Amniotic stem cell (primary cell): ENCODE measurements around the gene PGGHG.
"Not testable (repeated sequence)": the region's sequence is repeated elsewhere in the genome, so short reads cannot be mapped to it uniquely, and the experiment has no call there.

ENCODE experiments used
- DNase-seq: peaks from one replicate; lab custom pipeline; 2025; lab: John Stamatoyannopoulos, UW

PGGHG gene

DNA sequence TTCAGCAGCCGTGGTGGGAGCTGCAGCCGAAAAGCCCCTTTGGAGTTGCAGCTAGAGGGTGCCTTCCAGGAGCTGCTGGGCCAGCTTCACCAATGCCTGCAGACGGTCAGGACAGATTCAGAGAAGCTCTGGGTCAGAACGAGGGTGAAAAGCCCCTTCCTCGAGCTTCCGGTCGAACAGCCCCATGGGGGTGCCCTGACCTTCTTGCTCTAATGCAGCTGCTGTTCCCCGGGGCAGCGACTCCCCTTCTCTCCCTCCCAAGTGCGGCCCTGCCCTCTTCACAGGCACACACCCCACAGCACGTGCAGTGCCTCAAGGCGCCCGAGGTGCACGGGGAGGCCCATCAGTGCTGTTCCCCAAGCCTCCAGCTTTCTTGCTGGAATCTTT is 41.4 kb downstream of the PGGHG start:
- no peak for DNase-seq

GRCh38 chr11:330694-331357 is 41.9 kb downstream of the PGGHG start:
- DNase-seq: no peak

- DNase-seq: no peak
Measured at GRCh38 chr11:331358-332060, 42.6 kb downstream of the PGGHG start.

DNA sequence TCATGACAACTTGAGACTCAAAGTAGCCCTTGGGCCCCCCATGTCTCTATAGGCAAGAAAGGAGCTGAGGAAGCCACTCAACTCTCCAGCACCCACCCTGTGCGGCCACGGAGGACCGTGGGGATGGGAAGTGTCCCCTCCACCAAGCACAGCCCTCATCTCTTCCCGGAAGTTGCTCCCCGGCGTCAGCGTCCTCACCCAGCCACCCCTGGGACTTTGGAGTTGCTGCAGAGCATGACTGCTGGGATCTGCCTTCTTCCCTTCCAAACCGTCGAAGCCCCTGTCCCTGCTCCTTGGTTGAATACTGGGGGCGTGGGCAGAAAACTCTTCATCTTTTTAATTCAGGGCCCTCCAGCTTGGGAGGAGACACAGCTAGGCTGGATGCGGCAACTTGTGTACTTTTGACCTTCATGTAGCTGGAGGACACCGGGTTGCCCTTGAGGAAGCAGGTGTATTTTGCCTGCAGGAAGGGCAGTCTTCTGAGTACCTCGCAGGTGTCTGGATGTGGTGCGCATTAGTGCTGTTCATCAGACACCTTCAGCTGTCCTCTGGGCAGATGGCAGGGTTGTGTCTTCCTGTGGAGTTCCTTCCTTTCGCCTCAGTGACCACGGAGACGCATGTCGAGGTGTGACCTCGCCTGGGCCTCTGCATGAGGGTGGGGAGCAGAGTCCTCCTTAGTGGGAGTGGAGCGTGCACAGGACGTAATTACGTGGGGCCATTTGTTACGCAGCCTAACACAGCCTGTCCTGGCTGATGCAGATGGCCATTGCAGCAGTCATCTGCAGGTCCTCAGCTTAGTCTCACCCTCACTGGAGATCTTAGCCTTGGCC is 43.9 kb downstream of the PGGHG start:
- DNase-seq: no peak

DNA sequence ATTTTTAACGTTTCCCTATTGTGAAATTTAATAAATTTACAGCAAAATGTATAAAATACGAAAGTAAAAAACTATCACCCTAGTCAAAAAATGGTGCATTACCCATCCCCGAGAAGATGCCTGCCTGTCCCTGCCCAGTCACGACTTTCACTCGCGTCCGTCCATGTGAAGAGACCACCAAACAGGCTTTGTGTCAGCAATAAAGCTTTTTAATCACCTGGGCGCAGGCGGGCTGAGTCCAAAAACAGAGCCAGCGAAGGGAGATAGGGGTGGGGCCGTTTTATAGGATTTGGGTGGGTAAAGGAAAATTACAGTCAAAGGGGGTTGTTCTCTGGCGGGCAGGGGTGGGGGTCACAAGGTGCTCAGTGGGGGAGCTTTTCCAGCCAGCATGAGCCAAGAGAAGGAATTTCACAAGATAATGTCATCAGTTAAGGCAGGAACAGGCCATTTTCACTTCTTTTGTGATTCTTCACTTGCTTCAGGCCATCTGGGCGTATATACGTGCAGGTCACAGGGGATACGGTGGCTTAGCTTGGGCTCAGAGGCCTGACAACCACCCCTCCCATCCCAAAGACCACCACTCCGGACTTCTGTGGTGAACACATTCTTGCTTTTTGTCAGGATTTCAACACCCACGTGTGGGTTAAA is 44.8 kb downstream of the PGGHG start:
- not testable (repeated sequence) for DNase-seq

DNA sequence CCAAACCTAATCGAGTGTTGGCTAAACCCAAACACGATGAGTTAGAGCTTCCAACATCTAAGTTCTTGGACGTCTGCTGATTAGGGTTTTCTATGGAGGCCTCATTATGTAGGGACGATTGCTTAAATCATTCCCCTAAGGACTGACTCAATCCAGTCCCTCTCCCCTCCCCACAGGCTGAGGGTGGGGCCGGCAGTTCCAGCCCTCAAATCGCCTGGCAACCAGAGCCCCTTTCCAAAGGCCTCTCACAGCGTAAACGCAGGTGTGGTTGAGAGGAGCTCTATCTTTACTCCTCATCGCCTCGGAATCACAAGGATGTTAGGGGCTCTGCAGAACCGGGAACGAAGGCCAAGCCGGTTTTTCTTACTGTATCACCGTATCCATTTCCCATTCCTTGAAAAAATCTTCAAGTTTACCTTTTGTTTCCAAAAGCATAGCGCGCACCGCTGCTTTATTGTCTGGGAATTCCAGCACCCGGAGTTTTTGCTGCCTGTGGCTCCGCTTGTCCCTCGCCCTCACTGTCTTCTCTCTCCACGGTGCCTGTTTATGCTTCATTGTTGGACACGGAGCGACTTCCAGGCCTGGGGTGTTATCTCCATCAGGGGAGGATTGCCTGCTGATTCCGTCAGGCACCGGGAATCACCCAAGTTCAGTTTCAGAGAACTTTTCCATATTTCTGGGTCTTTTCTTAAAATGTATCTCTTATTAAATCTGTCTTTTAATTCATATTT is 45.5 kb downstream of the PGGHG start:
- DNase-seq: no peak

DNA sequence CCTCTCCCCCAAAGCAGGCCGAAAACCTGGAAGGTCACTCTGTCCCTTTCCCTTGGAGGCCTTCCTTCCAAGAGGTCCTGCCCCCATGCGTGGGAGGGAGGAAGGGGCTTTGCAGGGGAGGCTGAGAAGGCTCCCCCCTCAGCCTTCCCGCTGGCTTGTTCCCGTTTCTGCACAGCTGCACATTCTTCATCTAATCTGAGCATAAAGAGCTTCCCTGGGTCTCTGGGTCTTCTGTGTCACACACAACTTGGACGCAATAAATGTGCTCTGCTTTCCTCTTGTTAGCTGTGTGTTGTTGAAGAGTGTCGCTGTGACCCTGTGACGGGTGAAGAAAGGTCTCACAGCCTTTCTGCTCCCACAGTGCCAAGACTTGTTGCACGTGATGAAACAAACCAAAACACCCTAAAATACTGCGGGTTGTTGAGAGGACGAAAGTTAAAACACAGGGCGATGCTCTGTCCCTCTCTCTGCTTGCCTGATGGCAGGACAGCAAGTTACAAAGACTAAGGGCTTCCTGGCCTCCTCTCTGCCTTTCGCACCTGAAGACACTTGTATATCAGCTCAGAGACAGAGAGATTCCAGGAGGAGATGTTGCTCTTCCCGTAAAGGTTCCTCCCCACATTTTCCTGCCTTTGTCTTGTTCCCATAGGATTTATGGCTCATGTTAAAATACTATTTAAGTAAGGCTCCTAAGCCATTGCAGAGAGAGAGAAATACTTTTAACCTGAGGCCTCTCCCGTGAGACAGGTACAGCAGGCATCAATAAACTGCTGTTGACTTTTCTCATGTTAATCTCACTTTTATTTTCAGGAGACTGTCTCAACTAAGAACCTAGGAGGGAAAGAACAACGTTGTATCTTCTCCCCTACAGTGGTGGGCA is 47.1 kb downstream of the PGGHG start:
- DNase-seq: no peak

- no peak for DNase-seq
Measured at GRCh38 chr11:336659-337198, 47.8 kb downstream of the PGGHG start.

- no peak for DNase-seq
Measured at GRCh38 chr11:337711-338110, 48.8 kb downstream of the PGGHG start.

- no peak for DNase-seq
Measured at GRCh38 chr11:339963-340362, 51.0 kb downstream of the PGGHG start.

DNA sequence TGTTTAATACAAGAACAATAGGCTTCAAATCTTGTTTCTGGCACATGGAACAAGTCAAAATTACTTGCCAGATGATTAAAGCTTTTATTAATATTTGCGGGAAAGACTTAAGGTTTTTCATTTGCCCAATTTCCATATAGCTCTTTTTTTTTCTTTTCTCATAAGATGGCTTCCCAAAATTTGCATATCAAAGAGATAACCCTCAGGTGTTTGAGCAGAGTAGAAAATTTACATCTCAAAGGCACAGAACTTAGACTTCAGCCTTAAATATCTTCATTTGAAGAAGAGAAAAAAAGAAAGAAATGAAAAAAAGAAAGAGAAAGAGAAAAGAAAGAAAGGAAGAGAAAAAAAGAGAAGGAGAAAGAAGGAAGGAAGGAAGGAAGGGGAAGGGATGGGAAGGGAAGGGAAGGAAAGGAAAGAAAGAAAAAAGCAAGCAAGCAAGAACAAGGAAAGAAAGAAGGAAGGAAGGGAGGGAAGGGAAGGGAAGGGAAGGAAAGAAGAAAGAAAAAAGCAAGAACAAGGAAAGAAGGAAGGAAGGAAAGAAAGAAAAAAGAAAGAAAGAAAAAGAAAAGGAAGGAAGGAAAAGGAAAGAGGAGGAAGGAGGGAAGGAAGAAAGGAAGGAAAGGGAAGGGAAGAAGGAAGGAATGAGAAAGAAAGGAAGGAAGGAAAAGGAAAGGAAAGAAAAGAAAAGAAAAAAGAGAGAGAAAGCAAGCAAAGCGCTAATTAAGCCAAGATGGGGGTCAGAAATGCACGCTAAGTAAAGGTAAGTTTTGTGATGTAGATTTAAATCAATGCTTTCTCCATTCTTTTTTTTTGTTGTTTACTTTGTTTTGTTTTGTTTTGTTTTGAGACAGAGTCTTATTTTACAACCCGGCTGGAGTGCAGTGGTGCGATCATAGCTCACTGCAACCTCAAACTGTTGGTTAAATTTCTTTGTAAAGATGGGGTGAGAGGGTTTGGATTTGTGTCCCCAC is 51.9 kb downstream of the PGGHG start:
- DNase-seq: no peak

- DNase-seq: no peak
Measured at GRCh38 chr11:342328-342727, 53.4 kb downstream of the PGGHG start.

DNA sequence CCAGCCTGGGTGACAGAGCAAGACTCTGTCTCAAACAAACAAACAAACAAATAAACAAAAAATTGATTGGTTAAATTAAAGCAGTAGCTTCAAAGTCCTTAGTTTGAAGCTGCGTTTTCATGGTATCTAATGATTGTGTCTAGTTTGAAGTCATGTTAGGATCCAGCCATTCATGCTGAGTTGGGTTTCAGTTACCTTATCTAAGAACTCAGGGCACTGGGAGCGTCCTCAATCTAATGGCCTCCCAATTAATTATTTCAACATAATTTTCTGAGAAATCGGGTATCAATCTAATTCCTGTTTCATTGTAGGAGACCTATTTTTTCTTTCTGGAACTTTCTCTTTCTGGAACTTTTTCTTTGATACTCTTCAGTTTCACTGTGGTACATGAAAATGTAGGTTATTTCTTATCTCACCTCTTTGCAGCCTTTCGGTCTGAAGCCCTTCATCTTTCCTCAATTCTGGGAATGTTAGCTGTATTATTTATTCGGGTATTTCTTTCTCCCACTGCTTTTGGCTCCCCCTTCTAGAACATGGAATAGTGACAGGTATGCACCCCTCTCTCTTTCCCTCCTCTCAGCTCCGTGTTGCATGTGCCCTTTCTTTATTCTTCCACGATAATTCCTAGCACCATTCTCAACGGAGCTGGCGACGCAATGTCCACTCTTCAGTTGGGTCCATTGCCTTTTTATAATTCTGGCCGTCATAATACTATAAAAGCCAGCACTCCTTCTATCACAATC is 56.1 kb downstream of the PGGHG start:
- no peak for DNase-seq
